Posterior vena cava (tissue), 2 donors: ENCODE results near the gene SEC61A2. TPM values are rescaled to one million over a fixed set of nuclear protein-coding genes. Genes with fewer than 3 reads are reported as not detected.
A peak's percentile ranks its signal among the peaks of the same experiment; 100 is the strongest.

ENCODE experiments used
- DNase-seq: peaks from one replicate; pipeline ENCODE4 v3.0.0-alpha.2; 2020; ENCODE audit warnings: low spot score
- intact Hi-C, 2 donors: fragments of 100-400 bp; cut with DNase I; formaldehyde crosslinking; loops; one replicate each; pipeline versions ENCODE4 v1.14.1 to v1.14.2; 2022 to 2023
- microRNA-seq, 2 donors: library from miRNA; unstranded; fragments of <30 nt; microRNA quantifications; one replicate each; pipeline ENCODE4 v1.2.0, GENCODE V29; 2020 to 2021; ENCODE audit warnings: borderline microRNAs expressed in 2 of 2
- total RNA-seq, 2 donors: library from RNA; stranded (reverse); fragmentation: NEBNext Ultra II Directional; extraction: Animal tissue kit (Norgen Biotek cat#: 25700); gene quantifications; one replicate each; pipeline ENCODE4 v1.2.1, GENCODE V29; 2021
- donor health status: DM: yes; HTN: yes; CAD: no.
- donor health status: DM: yes; HTN: yes; CAD: no.

Gene SEC61A2
- total RNA-seq, 2 donors from 2014 or later, result 5.9 to 7.4 TPM

DNA sequence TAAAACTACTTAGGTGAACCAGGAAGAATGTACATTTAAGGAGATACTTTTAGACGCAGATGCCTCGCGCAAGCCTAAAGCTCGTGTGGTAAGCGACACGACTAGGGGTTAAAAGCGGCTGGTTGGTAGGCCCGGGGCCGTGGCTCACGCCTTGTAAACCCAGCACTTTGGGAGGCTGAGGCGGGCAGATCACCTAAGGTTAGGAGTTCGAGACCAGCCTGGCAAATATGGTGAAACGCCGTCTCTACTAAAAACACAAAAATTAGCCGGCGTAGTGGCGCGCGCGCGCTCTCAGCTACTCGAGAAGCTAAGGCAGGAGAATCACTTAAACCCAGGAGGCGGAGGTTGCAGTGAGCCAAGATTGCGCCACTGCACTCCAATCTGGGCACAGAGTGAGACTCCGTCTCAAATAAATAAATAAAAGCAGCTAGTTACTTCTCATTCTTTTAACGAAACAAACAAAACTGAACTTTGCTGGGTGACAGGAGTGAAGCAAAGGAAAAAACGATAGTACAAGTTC, 65.3 kb downstream of the SEC61A2 start:
- intact Hi-C loops, result no loop called here
- peak; percentile 84 for DNase-seq

DNA sequence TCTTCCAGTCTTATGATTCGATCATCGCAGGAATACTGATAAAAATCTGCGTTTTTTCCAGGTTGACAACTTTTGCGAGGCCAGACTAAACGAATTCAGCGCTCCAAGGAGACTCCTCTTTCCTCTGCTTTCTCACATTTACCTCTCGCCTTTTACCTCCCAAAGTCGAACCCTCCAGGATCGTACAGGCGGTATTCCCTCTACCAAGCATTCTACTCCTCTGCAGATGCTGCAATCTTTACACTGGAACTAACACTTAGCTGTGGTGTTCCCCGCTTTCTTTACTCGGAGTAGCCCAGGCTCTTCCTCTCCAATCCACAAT, 65.8 kb downstream of the SEC61A2 start:
- intact Hi-C loops, result no loop called here
- DNase-seq, result no peak

DNA sequence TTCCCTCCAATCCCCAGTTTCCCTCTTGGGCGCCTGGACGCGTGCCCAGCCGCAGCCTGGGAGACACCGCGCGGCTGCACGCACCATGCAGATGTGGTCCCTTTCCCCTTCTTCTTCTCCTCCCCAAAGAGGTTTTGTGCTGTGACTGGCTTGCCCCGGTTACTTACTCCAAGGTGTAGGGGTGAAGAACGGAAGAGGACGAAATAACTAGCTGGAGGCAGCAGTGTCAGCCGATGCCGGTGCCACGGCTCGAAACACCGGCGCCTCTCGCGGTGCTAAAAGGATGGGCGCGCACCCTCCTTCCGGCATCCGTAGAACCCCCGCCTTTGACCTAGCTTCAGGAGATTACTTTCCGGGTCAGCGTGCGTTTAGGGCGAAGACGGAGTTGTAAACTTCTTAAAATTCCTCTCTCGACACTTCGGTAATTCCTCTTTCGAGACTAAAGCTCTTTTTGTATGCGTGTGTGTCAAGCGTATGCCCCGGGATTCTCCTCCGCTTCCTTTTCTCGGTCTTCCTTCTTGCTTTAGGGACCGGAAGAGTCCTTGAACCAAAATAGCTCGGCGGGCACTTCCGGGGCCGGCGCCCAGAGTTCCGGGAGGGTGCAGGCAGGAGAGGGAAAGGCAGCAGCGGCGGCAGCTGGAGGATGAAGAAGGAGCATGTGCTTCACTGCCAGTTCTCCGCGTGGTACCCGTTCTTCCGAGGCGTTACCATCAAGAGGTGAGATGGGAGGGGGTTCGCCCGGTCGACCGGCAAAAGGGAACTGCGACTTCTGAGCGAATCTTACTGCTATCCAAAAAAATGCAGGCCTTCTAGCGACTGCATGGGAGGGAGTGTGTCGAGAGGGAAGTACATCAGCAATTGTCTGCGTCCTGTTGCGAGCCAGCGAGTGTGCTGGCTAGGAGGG, 66.4 kb downstream of the SEC61A2 start, which contains the start of the genes CDC123 and NUDT5:
CDC123 (plus strand) TSS at position 586 of the 904 bp plus-strand sequence; CDS start at position 644, 58 bp downstream.
NUDT5 (minus strand) TSS at position 289 of the 904 bp plus-strand sequence. CDS start 9,600 bp downstream, outside the sequence.
- DNase-seq, result peak; percentile 96
- intact Hi-C loops, result no loop called here

DNA sequence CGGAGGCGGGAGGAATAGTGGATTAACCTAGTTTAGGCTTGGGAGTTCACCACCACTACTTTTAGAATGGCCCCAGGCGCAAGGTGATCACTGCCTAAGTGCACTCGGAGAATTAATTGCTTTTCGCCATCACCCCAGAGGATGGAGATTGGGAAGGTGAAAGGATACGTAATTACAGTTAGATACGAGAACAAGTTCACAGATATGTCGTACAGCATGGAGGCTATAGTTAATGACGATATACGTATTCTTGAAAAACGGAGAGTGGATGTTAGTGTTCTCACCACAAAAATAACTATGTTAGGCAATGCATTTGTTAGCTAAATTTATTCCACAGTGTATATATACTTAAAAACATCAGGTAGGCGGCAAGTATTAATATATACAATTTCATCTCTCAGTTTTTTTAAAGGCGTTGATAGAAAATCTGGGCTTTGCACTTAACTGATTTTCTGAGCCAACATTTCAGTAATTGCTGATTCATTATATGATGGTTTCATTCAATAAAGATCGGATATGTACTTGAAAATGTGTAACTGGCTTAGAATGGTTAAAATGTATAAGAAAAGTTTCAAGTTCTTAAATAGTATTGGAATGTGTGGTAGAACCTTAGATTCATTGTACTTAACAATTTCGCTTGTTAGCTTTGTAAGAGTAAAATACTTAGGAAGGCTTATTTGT, 67.2 kb downstream of the SEC61A2 start:
- no peak for DNase-seq

GRCh38 chr10:12198156-12198555, 68.7 kb downstream of the SEC61A2 start:
- intact Hi-C loops, result no loop called here
- no peak for DNase-seq

More for the DNA sequence above, 67.2 kb downstream of the SEC61A2 start:
- intact Hi-C loops, result no loop called here

GRCh38 chr10:12200850-12201249, 71.4 kb downstream of the SEC61A2 start:
- intact Hi-C loops, result no loop called here
- DNase-seq, result no peak

GRCh38 chr10:12201543-12201942, 72.1 kb downstream of the SEC61A2 start:
- intact Hi-C loops, result no loop called here
- no peak for DNase-seq

DNA sequence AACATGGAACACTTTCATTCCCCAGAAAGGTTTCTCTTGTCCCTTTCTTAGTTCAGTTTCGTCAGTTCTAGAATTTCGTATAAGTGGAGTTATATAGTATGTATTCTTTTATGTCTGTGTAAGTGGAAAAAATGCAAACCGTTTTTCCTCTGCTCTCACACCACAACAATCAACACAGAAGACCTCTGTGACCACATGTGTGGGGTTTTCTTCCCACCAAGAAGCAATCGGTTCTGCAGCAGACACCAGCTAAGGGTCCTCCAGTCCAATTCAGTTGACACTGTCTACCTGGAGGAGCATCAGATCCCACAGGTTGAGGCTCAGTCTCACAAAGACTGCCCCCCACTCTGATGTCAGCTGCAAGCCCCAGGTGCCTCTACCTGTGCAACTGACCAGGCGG, 72.7 kb downstream of the SEC61A2 start:
- DNase-seq, result no peak
- intact Hi-C loops, result no loop called here

- no peak for DNase-seq
- intact Hi-C loops, result no loop called here
Measured at GRCh38 chr10:12205082-12205481, 75.6 kb downstream of the SEC61A2 start.

GRCh38 chr10:12207114-12207513, 77.6 kb downstream of the SEC61A2 start:
- intact Hi-C loops, result no loop called here
- no peak for DNase-seq

- intact Hi-C loops, result no loop called here
- DNase-seq, result no peak
Measured at GRCh38 chr10:12208460-12208859, 79.0 kb downstream of the SEC61A2 start.

GRCh38 chr10:12212454-12212853, 83.0 kb downstream of the SEC61A2 start:
- intact Hi-C loops, result no loop called here

GRCh38 chr10:12213621-12214020, 84.1 kb downstream of the SEC61A2 start:
- no peak for DNase-seq
- intact Hi-C loops, result no loop called here

More at GRCh38 chr10:12212454-12212853, 83.0 kb downstream of the SEC61A2 start:
- no peak for DNase-seq

DNA sequence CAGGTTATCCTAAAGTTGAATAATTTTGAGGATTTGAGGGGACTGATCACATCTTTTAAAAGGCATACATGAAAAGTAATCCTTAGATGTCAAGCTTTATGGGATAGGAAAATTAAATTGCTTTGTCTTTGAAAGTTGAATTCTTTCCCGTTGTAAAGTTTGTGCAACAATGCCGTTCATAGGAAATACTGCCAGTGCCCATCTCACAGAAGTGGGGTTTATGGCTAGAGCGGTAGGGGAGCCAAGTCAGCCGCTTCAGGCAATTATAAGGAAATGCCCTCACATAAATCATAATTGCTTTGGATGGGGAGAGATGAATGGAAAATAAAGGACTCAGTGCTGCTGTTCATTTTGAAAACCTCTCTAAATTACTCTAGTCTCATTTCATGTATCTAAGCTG, 84.6 kb downstream of the SEC61A2 start:
- no peak for DNase-seq
- intact Hi-C loops, result no loop called here

DNA sequence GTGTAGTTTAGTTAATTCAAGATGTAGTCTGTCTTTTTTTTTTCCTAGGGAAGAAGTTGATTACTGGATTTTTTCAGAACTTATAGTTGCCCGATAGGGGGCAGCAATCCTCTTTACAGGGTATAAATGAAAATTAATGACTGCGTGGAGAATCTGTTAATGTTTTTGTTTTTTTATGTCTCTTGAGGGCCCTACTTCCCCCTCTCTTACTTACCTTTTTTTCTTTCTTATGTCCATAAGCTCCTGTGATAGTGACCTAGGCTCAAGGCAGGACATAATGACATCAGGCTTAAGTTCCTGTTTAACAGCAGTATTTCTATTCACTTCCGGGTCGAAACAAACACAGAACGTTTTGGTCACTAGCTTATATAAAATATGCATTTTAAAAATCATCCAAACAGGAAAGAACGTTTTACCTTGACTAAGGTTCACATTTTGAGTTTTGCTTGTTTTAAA, 85.3 kb downstream of the SEC61A2 start:
- no peak for DNase-seq
- intact Hi-C loops, result no loop called here

Small RNA genes lying within 50 kb of the gene (microRNA-seq; reads per million reads assigned to microRNA genes)
- 0 reads per million in 2 donors for gene MIR548AK

Other genes starting within 250 kb of the SEC61A2 start
- gene UPF2, start 86.9 kb upstream of the SEC61A2 start, total RNA-seq, result 10 to 100 TPM; 15.3 to 19.5 TPM
- 10 to 100 TPM; 11.0 to 12.5 TPM for gene DHTKD1, start 60.7 kb upstream of the SEC61A2 start, total RNA-seq
- 10 to 100 TPM; 22.4 to 25.2 TPM for gene NUDT5, start 66.2 kb downstream of the SEC61A2 start, total RNA-seq
- 10 to 100 TPM; 48.5 to 52.7 TPM for gene CDC123, start 66.5 kb downstream of the SEC61A2 start, total RNA-seq
- gene CAMK1D, start 219.9 kb downstream of the SEC61A2 start, total RNA-seq, result 10 to 100 TPM; 12.2 to 17.8 TPM